Esophagus squamous epithelium (tissue), 5 donors: Measurements from ENCODE around the gene PCGF6. TPM values are rescaled to one million over a fixed set of nuclear protein-coding genes. Genes with fewer than 3 reads are reported as not detected.

Source experiments
- DNase-seq: peaks from one replicate; lab custom pipeline; 2025; lab: John Stamatoyannopoulos, UW
- H3K27ac ChIP-seq, 4 donors: fragments of 200-600 bp; sonication (generic); one replicate each; pipeline ENCODE4 v1.5.1; 2016 to 2019; ENCODE audit warnings: mild to moderate bottlenecking in 1 of 4
- H3K27me3 ChIP-seq, 4 donors: fragments of 200-600 bp; sonication (generic); 1 replicate in 3 of 4; 2 replicates in 1 of 4; pipeline versions ENCODE4 v1.5.1 to v1.6.0; 2017 to 2021; ENCODE audit warnings: antibody characterized with exemption in 1 of 4
- H3K36me3 ChIP-seq, 3 donors: fragments of 200-600 bp; sonication (generic); one replicate each; pipeline ENCODE4 v1.5.1; 2016 to 2019
- H3K4me1 ChIP-seq, 3 donors: fragments of 200-600 bp; sonication (generic); one replicate each; pipeline ENCODE4 v1.5.1; 2017 to 2019
- H3K4me3 ChIP-seq, 4 donors: fragments of 200-600 bp; sonication (generic); 1 replicate in 3 of 4; 2 replicates in 1 of 4; pipeline ENCODE4 v1.5.1; 2016 to 2019; ENCODE audit warnings: mild to moderate bottlenecking in 2 of 4, moderate library complexity in 1 of 4
- H3K9me3 ChIP-seq, 3 donors: fragments of 200-600 bp; sonication (generic); one replicate each; pipeline ENCODE4 v1.5.1; 2016 to 2019
- POLR2A ChIP-seq, 4 donors: fragments of 450-650 bp; IDR thresholded peaks; one replicate each; pipeline ENCODE4 v1.6.1; 2017; ENCODE audit warnings: antibody characterized with exemption in 4 of 4, mild to moderate bottlenecking in 4 of 4, moderate library complexity in 3 of 4
- WGBS, 2 donors: methylation state at CpG; one replicate each; pipeline ENCODE4 v1.1.5; 2018; 5-methylcytosine and 5-hydroxymethylcytosine counted together
- intact Hi-C: fragments of 100-400 bp; cut with DNase I; formaldehyde crosslinking; loops from one replicate; pipeline ENCODE4 v1.15.0; 2022
- total RNA-seq, 4 donors: library from RNA; depleted of rRNA; stranded (reverse); fragments of >200 nt; gene quantifications; one replicate each; pipeline ENCODE4 v1.1.0, GENCODE V29; 2016
- TF ChIP-seq, protein P1 (sequence below), 6 experiments: fragments of 450-650 bp in 4 of 6; fragments of 200-600 bp in 2 of 6; sonication (generic) in 2 of 6; IDR thresholded peaks; one replicate each; pipeline ENCODE4 v1.5.1; 2016 to 2019; ENCODE audit warnings: antibody characterized with exemption in 6 of 6, mild to moderate bottlenecking in 4 of 6, moderate library complexity in 4 of 6
- donor health status: DM: yes; HTN: yes; CAD: no.

Gene PCGF6
- total RNA-seq, 4 donors from 2014 or later: 3.3 to 11.3 (median 7.8) TPM

DNA sequence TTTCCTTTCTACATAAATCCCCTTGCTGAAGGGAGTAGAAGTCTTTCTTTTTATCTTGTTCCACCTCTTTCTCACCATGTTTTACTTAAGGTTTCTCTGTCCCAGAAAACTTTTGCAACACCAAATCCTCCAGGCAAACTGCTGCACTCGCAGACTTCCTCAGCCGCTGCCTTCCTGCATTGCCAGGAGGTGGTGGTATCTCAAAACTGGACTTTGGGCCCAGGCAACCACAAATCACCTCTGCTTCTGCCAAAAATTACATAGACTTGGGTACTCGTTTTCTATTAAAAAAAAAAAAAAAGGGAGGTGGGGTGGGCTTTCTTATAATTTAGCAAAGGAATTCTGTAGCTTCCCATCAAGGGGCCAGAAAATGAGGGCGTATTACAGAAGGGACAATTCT lies 59.4 kb downstream of the PCGF6 start:
- DNase-seq: no peak
- TF ChIP-seq, protein P1, sequence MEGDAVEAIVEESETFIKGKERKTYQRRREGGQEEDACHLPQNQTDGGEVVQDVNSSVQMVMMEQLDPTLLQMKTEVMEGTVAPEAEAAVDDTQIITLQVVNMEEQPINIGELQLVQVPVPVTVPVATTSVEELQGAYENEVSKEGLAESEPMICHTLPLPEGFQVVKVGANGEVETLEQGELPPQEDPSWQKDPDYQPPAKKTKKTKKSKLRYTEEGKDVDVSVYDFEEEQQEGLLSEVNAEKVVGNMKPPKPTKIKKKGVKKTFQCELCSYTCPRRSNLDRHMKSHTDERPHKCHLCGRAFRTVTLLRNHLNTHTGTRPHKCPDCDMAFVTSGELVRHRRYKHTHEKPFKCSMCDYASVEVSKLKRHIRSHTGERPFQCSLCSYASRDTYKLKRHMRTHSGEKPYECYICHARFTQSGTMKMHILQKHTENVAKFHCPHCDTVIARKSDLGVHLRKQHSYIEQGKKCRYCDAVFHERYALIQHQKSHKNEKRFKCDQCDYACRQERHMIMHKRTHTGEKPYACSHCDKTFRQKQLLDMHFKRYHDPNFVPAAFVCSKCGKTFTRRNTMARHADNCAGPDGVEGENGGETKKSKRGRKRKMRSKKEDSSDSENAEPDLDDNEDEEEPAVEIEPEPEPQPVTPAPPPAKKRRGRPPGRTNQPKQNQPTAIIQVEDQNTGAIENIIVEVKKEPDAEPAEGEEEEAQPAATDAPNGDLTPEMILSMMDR (IDR thresholded peaks at IDR 0.05): no peak
- no peak for TF ChIP-seq POLR2A (IDR thresholded peaks at IDR 0.05)
- Histone ChIP-seq H3K9me3 (no peaks in the 10 kb centered on the region), H3K27ac (no peak overlapping the region), H3K4me3 (no peak overlapping the region), H3K36me3 (no peaks in the 10 kb centered on the region), H3K4me1 (no peaks in the 10 kb centered on the region), H3K27me3 (peaks cover 0 to 48% (median 0%) of the 10 kb centered on the region in 4 donors)
- intact Hi-C loops: no loop called here
- WGBS, 2 donors: 75 to 77% methylated on average over 4 of the region's 4 CpGs

DNA sequence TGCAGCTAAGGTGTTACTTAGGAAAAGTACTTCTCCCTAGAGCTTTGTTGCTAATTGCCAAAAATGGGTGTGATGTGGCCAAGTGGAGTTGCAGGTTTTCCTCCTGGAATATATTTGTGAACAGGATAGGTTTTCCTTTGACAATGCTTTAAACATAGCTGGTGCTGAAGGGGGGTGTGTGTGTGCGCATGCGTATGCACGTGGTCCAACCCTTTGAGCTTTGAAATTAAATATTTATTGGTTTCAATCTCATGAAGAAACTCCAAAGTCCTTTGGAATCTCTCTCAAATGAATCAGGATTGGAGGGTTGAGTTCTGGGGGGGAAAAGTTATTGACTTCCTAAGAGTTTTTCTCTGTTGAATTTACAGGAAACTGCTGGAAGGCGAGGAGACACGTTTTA lies 62.9 kb downstream of the PCGF6 start:
- Histone ChIP-seq H3K9me3 (no peaks in the 10 kb centered on the region), H3K27me3 (peaks cover 0 to 71% (median 0%) of the 10 kb centered on the region in 4 donors), H3K4me3 (no peak overlapping the region), H3K27ac (no peak overlapping the region), H3K4me1 (no peaks in the 10 kb centered on the region), H3K36me3 (no peaks in the 10 kb centered on the region)
- intact Hi-C loops: no loop called here
- 74 to 81% methylated on average over 5 of the region's 5 CpGs for WGBS, 2 donors
- no peak for DNase-seq
- no peak for TF ChIP-seq POLR2A (IDR thresholded peaks at IDR 0.05)
- TF ChIP-seq, protein P1 (IDR thresholded peaks at IDR 0.05): no peak

DNA sequence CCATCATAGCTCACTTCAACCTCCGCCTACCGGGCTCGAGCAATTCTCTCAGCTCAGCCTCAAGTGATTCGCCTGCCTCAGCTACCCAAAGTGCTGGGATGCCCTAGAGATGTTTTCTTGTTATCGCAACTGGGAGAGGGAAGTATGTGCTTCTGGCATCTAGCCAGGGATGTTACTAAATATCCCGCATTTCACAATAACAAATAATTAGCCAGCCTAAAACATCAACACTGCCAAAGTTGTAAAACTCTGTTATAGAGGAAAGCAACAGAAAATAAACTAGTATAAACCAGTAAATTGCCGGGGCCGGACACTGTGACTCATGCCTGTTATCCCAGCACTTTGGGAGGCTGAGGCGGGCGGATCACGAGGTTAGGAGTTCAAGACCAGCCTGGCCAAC lies 66.8 kb downstream of the PCGF6 start:
- DNase-seq: no peak
- H3K27me3 ChIP-seq: peaks cover 0 to 85% (median 0%) of the 10 kb centered on the region in 4 donors
- intact Hi-C loops: no loop called here

DNA sequence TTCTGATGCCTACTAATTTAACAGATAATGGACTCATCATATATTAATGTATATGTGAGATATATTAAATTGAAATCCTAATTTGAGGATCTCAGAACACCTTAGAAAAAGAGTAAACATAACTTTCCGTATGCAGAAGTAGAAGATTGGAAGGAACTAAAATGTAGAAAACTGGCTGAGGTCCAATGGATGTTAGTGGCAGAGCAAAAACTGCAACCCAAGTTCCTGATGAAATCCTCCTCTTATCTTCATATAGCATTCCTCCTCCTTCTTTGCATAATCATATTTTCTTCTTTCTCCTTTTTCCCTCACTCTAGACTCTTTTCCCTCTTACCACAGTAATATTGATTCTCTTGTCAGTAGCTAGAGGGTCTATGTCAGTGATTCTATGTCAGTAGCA lies 68.0 kb downstream of the PCGF6 start:
- H3K27ac ChIP-seq: no peak overlapping the region
- H3K4me1 ChIP-seq: peaks cover 0 to 4% (median 2%) of the 10 kb centered on the region in 3 donors
- H3K4me3 ChIP-seq: no peak overlapping the region
- no peaks in the 10 kb centered on the region for H3K36me3 ChIP-seq
- H3K9me3 ChIP-seq: no peaks in the 10 kb centered on the region
- TF ChIP-seq, protein P1 (IDR thresholded peaks at IDR 0.05): no peak
- intact Hi-C loops: no loop called here
- H3K27me3 ChIP-seq: peaks cover 4 to 86% (median 6%) of the 10 kb centered on the region in 4 donors
- 50 to 52% methylated on average over 1 of the region's 1 CpG for WGBS, 2 donors
- no peak for DNase-seq

More for the DNA sequence above, 66.8 kb downstream of the PCGF6 start:
- TF ChIP-seq POLR2A (IDR thresholded peaks at IDR 0.05): no peak
- TF ChIP-seq, protein P1 (IDR thresholded peaks at IDR 0.05): no peak
- no peak overlapping the region for H3K27ac ChIP-seq
- no peaks in the 10 kb centered on the region for H3K36me3 ChIP-seq
- H3K4me1 ChIP-seq: no peaks in the 10 kb centered on the region
- no peaks in the 10 kb centered on the region for H3K9me3 ChIP-seq
- 68 to 80% methylated on average over 9 to 10 of the region's 11 CpGs for WGBS, 2 donors
- no peak overlapping the region for H3K4me3 ChIP-seq

DNA sequence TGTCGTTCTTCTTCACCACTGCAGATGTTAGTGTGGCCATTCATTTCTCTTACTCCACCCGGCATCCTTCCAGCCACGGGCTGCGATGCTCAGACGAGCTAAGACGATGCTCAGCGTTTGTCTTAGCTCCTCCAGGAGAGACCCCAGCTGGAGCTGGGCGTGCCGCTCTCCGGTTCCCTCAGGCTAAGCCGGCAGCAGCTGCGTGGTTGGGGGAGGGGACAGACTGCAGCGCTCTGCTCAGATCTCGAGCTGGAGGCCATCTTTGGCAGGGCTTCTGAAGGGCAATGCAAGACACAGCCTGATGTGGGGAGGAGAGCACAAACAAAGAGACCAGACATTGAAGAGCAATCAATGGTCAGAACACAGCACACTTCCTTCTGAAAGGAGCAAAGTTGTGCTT lies 69.2 kb downstream of the PCGF6 start:
- WGBS, 2 donors: 2 to 10% methylated on average over 4 to 5 of the region's 14 CpGs
- no peak for DNase-seq

More for the DNA sequence above, 69.2 kb downstream of the PCGF6 start:
- Histone ChIP-seq H3K36me3 (no peaks in the 10 kb centered on the region), H3K4me1 (peaks cover 6 to 16% (median 14%) of the 10 kb centered on the region in 3 donors), H3K27me3 (peaks cover 9 to 86% (median 15%) of the 10 kb centered on the region in 4 donors), H3K4me3 (no peak overlapping the region), H3K27ac (no peak overlapping the region), H3K9me3 (no peaks in the 10 kb centered on the region)
- intact Hi-C loops: no loop called here
- TF ChIP-seq, protein P1 (IDR thresholded peaks at IDR 0.05): no peak
- no peak for TF ChIP-seq POLR2A (IDR thresholded peaks at IDR 0.05)
